Measurements from ENCODE around the gene TNFAIP8. TPM values are rescaled to one million over a fixed set of nuclear protein-coding genes. Genes with fewer than 3 reads are reported as not detected.

Gene TNFAIP8
- total and polyA plus RNA-seq, 2 experiments from 2014 or later = 18.3 to 37.6 TPM

- Histone ChIP-seq H2AFZ (no peak overlapping the region), H3K4me2 (no peak overlapping the region), H3K79me2 (peaks cover 18% of the 10 kb centered on the region), H3K4me1 (ENCODE audit: insufficient read depth) (peaks cover 17% of the 10 kb centered on the region), H3K27ac (no peak overlapping the region), H3K9me2 (replicated peaks; ENCODE audit: insufficient read depth) (no peaks in the 10 kb centered on the region), H4K20me1 (ENCODE audit: insufficient read depth, poor library complexity, severe bottlenecking) (no peaks in the 10 kb centered on the region), H3K27me3 (no peaks in the 10 kb centered on the region), H3K4me3 (no peak overlapping the region), H3K36me3 (replicated peaks; ENCODE audit: insufficient read depth, low read depth) (no peaks in the 10 kb centered on the region), H3K9me3 (ENCODE audit: low read depth) (no peaks in the 10 kb centered on the region)
- TF ChIP-seq EZH2phosphoT487 (IDR thresholded peaks at IDR 0.05; ENCODE audit: low read depth, severe bottlenecking, unreplicated experiment) (no peak), EZH2 (IDR thresholded peaks at IDR 0.05; ENCODE audit: borderline replicate concordance) (no peak), CTCF (IDR thresholded peaks at IDR 0.05; ENCODE audit: poor library complexity) (no peak)
- no peak for DNase-seq (ENCODE audit: low spot score)
- WGBS (ENCODE audit: low lambda C conversion rate, missing lambda C conversion rate) = 78% methylated on average over 3 of the region's 3 CpGs
Observed at GRCh38 chr5:119393201-119393691, 37.4 kb downstream of the TNFAIP8 start.

- WGBS (ENCODE audit: low lambda C conversion rate, missing lambda C conversion rate) = 92% methylated on average over 1 of the region's 1 CpG
- H3K9me3 ChIP-seq (ENCODE audit: low read depth) = no peaks in the 10 kb centered on the region
- H3K27me3 ChIP-seq = no peaks in the 10 kb centered on the region
- H3K27ac ChIP-seq = no peak overlapping the region
- no peaks in the 10 kb centered on the region for H4K20me1 ChIP-seq (ENCODE audit: insufficient read depth, poor library complexity, severe bottlenecking)
- H3K4me2 ChIP-seq = no peak overlapping the region
- DNase-seq (ENCODE audit: low spot score) = no peak
- H3K4me3 ChIP-seq = no peak overlapping the region
- peaks cover 12% of the 10 kb centered on the region for H3K4me1 ChIP-seq (ENCODE audit: insufficient read depth)
- no peaks in the 10 kb centered on the region for H3K36me3 ChIP-seq (replicated peaks; ENCODE audit: insufficient read depth, low read depth)
- H3K9me2 ChIP-seq (replicated peaks; ENCODE audit: insufficient read depth) = no peaks in the 10 kb centered on the region
- H2AFZ ChIP-seq = no peak overlapping the region
- H3K79me2 ChIP-seq = peaks cover 18% of the 10 kb centered on the region
- TF ChIP-seq EZH2 (IDR thresholded peaks at IDR 0.05; ENCODE audit: borderline replicate concordance) (no peak), EZH2phosphoT487 (IDR thresholded peaks at IDR 0.05; ENCODE audit: low read depth, severe bottlenecking, unreplicated experiment) (no peak), CTCF (IDR thresholded peaks at IDR 0.05; ENCODE audit: poor library complexity) (no peak)
Observed at GRCh38 chr5:119393746-119394145, 37.9 kb downstream of the TNFAIP8 start.

GRCh38 chr5:119395080-119395836, 39.4 kb downstream of the TNFAIP8 start:
- no peaks in the 10 kb centered on the region for H3K36me3 ChIP-seq (replicated peaks; ENCODE audit: insufficient read depth, low read depth)
- peaks cover 16% of the 10 kb centered on the region for H3K79me2 ChIP-seq
- no peaks in the 10 kb centered on the region for H3K9me3 ChIP-seq (ENCODE audit: low read depth)
- H4K20me1 ChIP-seq (ENCODE audit: insufficient read depth, poor library complexity, severe bottlenecking) = no peaks in the 10 kb centered on the region
- no peaks in the 10 kb centered on the region for H3K9me2 ChIP-seq (replicated peaks; ENCODE audit: insufficient read depth)
- no peak overlapping the region for H2AFZ ChIP-seq
- no peak overlapping the region for H3K4me2 ChIP-seq
- 91% methylated on average over 8 of the region's 8 CpGs for WGBS (ENCODE audit: low lambda C conversion rate, missing lambda C conversion rate)
- peaks cover 3% of the 10 kb centered on the region for H3K4me1 ChIP-seq (ENCODE audit: insufficient read depth)
- no peak overlapping the region for H3K27ac ChIP-seq
- H3K4me3 ChIP-seq = no peak overlapping the region
- no peak for DNase-seq (ENCODE audit: low spot score)
- H3K27me3 ChIP-seq = no peaks in the 10 kb centered on the region
- TF ChIP-seq EZH2phosphoT487 (IDR thresholded peaks at IDR 0.05; ENCODE audit: low read depth, severe bottlenecking, unreplicated experiment) = no peak
- TF ChIP-seq CTCF (IDR thresholded peaks at IDR 0.05; ENCODE audit: poor library complexity) = no peak
- no peak for TF ChIP-seq EZH2 (IDR thresholded peaks at IDR 0.05; ENCODE audit: borderline replicate concordance)
